Measurements from ENCODE around the gene CNTN1.

The CNTN1 gene

DNA sequence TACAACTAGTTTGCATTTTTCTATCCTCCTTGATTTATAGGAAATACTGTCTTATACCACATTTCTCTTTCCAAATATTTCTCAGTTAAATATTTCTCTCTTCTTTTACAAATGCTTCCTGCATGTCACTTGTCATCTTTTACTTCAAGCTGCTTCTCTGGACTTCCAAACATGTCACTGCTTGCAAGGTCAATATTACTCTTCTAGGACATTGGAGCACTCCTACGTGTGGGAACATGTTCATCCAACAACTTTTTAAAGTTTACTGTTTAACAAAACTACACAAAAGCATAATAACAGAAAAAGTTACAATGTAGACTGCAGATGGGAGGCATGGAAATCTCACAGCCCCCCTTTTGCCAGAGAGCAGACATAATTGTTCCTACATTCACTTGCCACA, 28.5 kb upstream of the CNTN1 start:
- Histone ChIP-seq H3K36me3 (replicated peaks in 1 of 2; ENCODE audit: control insufficient read depth in 2 of 2, insufficient read depth in 2 of 2, low read length in 2 of 2) (no peaks in the 10 kb centered on the region), H3K4me2 (ENCODE audit: insufficient read depth, low read length, poor library complexity, severe bottlenecking) (no peak overlapping the region), H3K4me3 (ENCODE audit: low read length in 2 of 2) (no peak overlapping the region), H3K27me3 (ENCODE audit: control insufficient read depth in 3 of 3, insufficient read depth in 3 of 3, low read depth in 1 of 3, low read length in 3 of 3) (no peaks in the 10 kb centered on the region), H3K14ac (ENCODE audit: low read length) (no peak overlapping the region), H3K4me1 (ENCODE audit: control insufficient read depth in 2 of 2, insufficient read depth in 1 of 2, low read depth in 1 of 2, low read length in 2 of 2) (no peaks in the 10 kb centered on the region), H3K4ac (ENCODE audit: low read length) (no peak overlapping the region), H2BK15ac (ENCODE audit: low read length) (no peak overlapping the region), H3K9ac (ENCODE audit: low read depth, low read length, poor library complexity) (no peak overlapping the region), H4K8ac (ENCODE audit: low read depth, low read length) (no peak overlapping the region), H2BK12ac (ENCODE audit: low read length) (no peak overlapping the region), H3K23ac (ENCODE audit: low read depth, low read length, poor library complexity) (no peak overlapping the region), H4K91ac (ENCODE audit: low read depth, low read length, poor library complexity) (no peak overlapping the region), H3K9me3 (replicated peaks in 1 of 2; ENCODE audit: control insufficient read depth in 2 of 2, insufficient read depth in 1 of 2, low read depth in 1 of 2, low read length in 2 of 2) (no peaks in the 10 kb centered on the region), H2BK5ac (ENCODE audit: low read length) (no peak overlapping the region), H3K79me1 (ENCODE audit: low read depth, low read length) (no peaks in the 10 kb centered on the region), H2BK120ac (ENCODE audit: low read depth, low read length) (no peak overlapping the region), H2AFZ (ENCODE audit: low read length) (no peak overlapping the region), H2AK5ac (ENCODE audit: low read depth, low read length) (no peak overlapping the region), H3K18ac (ENCODE audit: low read length) (no peak overlapping the region), H3K27ac (replicated peaks; ENCODE audit: low read length) (no peak overlapping the region)
- no CpG with 5 or more reads among the region's 1 CpG for WGBS, 2 donors (ENCODE audit: extremely low coverage in 2 of 2, insufficient read length in 2 of 2, insufficient replicate concordance in 1 of 2)
- DNase-seq (ENCODE audit: low spot score), result no peak

GRCh38 chr12:40668099-40668529, 24.1 kb upstream of the CNTN1 start:
- no peak overlapping the region for H3K4me2 ChIP-seq (ENCODE audit: insufficient read depth, low read length, poor library complexity, severe bottlenecking)
- WGBS, 2 donors (ENCODE audit: extremely low coverage in 2 of 2, insufficient read length in 2 of 2, insufficient replicate concordance in 1 of 2), result no CpG with 5 or more reads among the region's 1 CpG
- no peak overlapping the region for H2BK5ac ChIP-seq (ENCODE audit: low read length)
- H2AK5ac ChIP-seq (ENCODE audit: low read depth, low read length), result no peak overlapping the region
- no peaks in the 10 kb centered on the region for H3K27me3 ChIP-seq (ENCODE audit: control insufficient read depth in 3 of 3, insufficient read depth in 3 of 3, low read depth in 1 of 3, low read length in 3 of 3)
- no peaks in the 10 kb centered on the region for H3K4me1 ChIP-seq (ENCODE audit: control insufficient read depth in 2 of 2, insufficient read depth in 1 of 2, low read depth in 1 of 2, low read length in 2 of 2)
- DNase-seq (ENCODE audit: low spot score), result no peak
- H3K14ac ChIP-seq (ENCODE audit: low read length), result no peak overlapping the region
- H3K79me1 ChIP-seq (ENCODE audit: low read depth, low read length), result no peaks in the 10 kb centered on the region
- no peak overlapping the region for H2AFZ ChIP-seq (ENCODE audit: low read length)
- no peak overlapping the region for H4K8ac ChIP-seq (ENCODE audit: low read depth, low read length)
- no peak overlapping the region for H2BK15ac ChIP-seq (ENCODE audit: low read length)
- H3K4me3 ChIP-seq (ENCODE audit: low read length in 2 of 2), result no peak overlapping the region
- H3K36me3 ChIP-seq (replicated peaks in 1 of 2; ENCODE audit: control insufficient read depth in 2 of 2, insufficient read depth in 2 of 2, low read length in 2 of 2), result no peaks in the 10 kb centered on the region
- H3K18ac ChIP-seq (ENCODE audit: low read length), result no peak overlapping the region
- no peak overlapping the region for H3K4ac ChIP-seq (ENCODE audit: low read length)
- no peak overlapping the region for H3K9ac ChIP-seq (ENCODE audit: low read depth, low read length, poor library complexity)
- no peak overlapping the region for H2BK12ac ChIP-seq (ENCODE audit: low read length)
- no peaks in the 10 kb centered on the region for H3K9me3 ChIP-seq (replicated peaks in 1 of 2; ENCODE audit: control insufficient read depth in 2 of 2, insufficient read depth in 1 of 2, low read depth in 1 of 2, low read length in 2 of 2)
- no peak overlapping the region for H4K91ac ChIP-seq (ENCODE audit: low read depth, low read length, poor library complexity)
- no peak overlapping the region for H2BK120ac ChIP-seq (ENCODE audit: low read depth, low read length)
- no peak overlapping the region for H3K23ac ChIP-seq (ENCODE audit: low read depth, low read length, poor library complexity)
- H3K27ac ChIP-seq (replicated peaks; ENCODE audit: low read length), result no peak overlapping the region

GRCh38 chr12:40672741-40673271, 19.4 kb upstream of the CNTN1 start:
- DNase-seq (ENCODE audit: low spot score), result no peak
- Histone ChIP-seq H2AFZ (ENCODE audit: low read length) (no peak overlapping the region), H2BK12ac (ENCODE audit: low read length) (no peak overlapping the region), H4K8ac (ENCODE audit: low read depth, low read length) (no peak overlapping the region), H3K9ac (ENCODE audit: low read depth, low read length, poor library complexity) (no peak overlapping the region), H3K4me2 (ENCODE audit: insufficient read depth, low read length, poor library complexity, severe bottlenecking) (no peak overlapping the region), H3K23ac (ENCODE audit: low read depth, low read length, poor library complexity) (no peak overlapping the region), H3K14ac (ENCODE audit: low read length) (no peak overlapping the region), H3K4me3 (ENCODE audit: low read length in 2 of 2) (no peak overlapping the region), H2BK15ac (ENCODE audit: low read length) (no peak overlapping the region), H2AK5ac (ENCODE audit: low read depth, low read length) (no peak overlapping the region), H3K18ac (ENCODE audit: low read length) (no peak overlapping the region), H2BK120ac (ENCODE audit: low read depth, low read length) (no peak overlapping the region), H3K27ac (replicated peaks; ENCODE audit: low read length) (no peak overlapping the region), H3K4ac (ENCODE audit: low read length) (no peak overlapping the region), H4K91ac (ENCODE audit: low read depth, low read length, poor library complexity) (no peak overlapping the region), H3K79me1 (ENCODE audit: low read depth, low read length) (no peaks in the 10 kb centered on the region), H3K9me3 (replicated peaks in 1 of 2; ENCODE audit: control insufficient read depth in 2 of 2, insufficient read depth in 1 of 2, low read depth in 1 of 2, low read length in 2 of 2) (no peaks in the 10 kb centered on the region), H3K4me1 (ENCODE audit: control insufficient read depth in 2 of 2, insufficient read depth in 1 of 2, low read depth in 1 of 2, low read length in 2 of 2) (no peaks in the 10 kb centered on the region), H2BK5ac (ENCODE audit: low read length) (no peak overlapping the region), H3K36me3 (replicated peaks in 1 of 2; ENCODE audit: control insufficient read depth in 2 of 2, insufficient read depth in 2 of 2, low read length in 2 of 2) (no peaks in the 10 kb centered on the region), H3K27me3 (ENCODE audit: control insufficient read depth in 3 of 3, insufficient read depth in 3 of 3, low read depth in 1 of 3, low read length in 3 of 3) (no peaks in the 10 kb centered on the region)
- no CpG with 5 or more reads among the region's 2 CpGs for WGBS, 2 donors (ENCODE audit: extremely low coverage in 2 of 2, insufficient read length in 2 of 2, insufficient replicate concordance in 1 of 2)

GRCh38 chr12:40681148-40681547, 11.1 kb upstream of the CNTN1 start:
- Histone ChIP-seq H2AK5ac (ENCODE audit: low read depth, low read length) (no peak overlapping the region), H3K9me3 (replicated peaks in 1 of 2; ENCODE audit: control insufficient read depth in 2 of 2, insufficient read depth in 1 of 2, low read depth in 1 of 2, low read length in 2 of 2) (no peaks in the 10 kb centered on the region), H3K14ac (ENCODE audit: low read length) (no peak overlapping the region), H2BK120ac (ENCODE audit: low read depth, low read length) (no peak overlapping the region), H3K4me3 (ENCODE audit: low read length in 2 of 2) (no peak overlapping the region), H3K9ac (ENCODE audit: low read depth, low read length, poor library complexity) (no peak overlapping the region), H2AFZ (ENCODE audit: low read length) (no peak overlapping the region), H2BK15ac (ENCODE audit: low read length) (no peak overlapping the region), H3K4ac (ENCODE audit: low read length) (no peak overlapping the region), H3K4me1 (ENCODE audit: control insufficient read depth in 2 of 2, insufficient read depth in 1 of 2, low read depth in 1 of 2, low read length in 2 of 2) (no peaks in the 10 kb centered on the region), H4K8ac (ENCODE audit: low read depth, low read length) (no peak overlapping the region), H3K4me2 (ENCODE audit: insufficient read depth, low read length, poor library complexity, severe bottlenecking) (no peak overlapping the region), H2BK5ac (ENCODE audit: low read length) (no peak overlapping the region), H3K36me3 (replicated peaks in 1 of 2; ENCODE audit: control insufficient read depth in 2 of 2, insufficient read depth in 2 of 2, low read length in 2 of 2) (no peaks in the 10 kb centered on the region), H3K18ac (ENCODE audit: low read length) (no peak overlapping the region), H3K27ac (replicated peaks; ENCODE audit: low read length) (no peak overlapping the region), H3K27me3 (ENCODE audit: control insufficient read depth in 3 of 3, insufficient read depth in 3 of 3, low read depth in 1 of 3, low read length in 3 of 3) (no peaks in the 10 kb centered on the region), H4K91ac (ENCODE audit: low read depth, low read length, poor library complexity) (no peak overlapping the region), H2BK12ac (ENCODE audit: low read length) (no peak overlapping the region), H3K79me1 (ENCODE audit: low read depth, low read length) (no peaks in the 10 kb centered on the region), H3K23ac (ENCODE audit: low read depth, low read length, poor library complexity) (no peak overlapping the region)
- no CpG with 5 or more reads among the region's 2 CpGs for WGBS, 2 donors (ENCODE audit: extremely low coverage in 2 of 2, insufficient read length in 2 of 2, insufficient replicate concordance in 1 of 2)
- no peak for DNase-seq (ENCODE audit: low spot score)

Data from neuronal stem cell (in vitro differentiated cells).